NB4 (cell line): ENCODE measurements around the gene DBX2.
"Not testable (repeated sequence)": the region's sequence is repeated elsewhere in the genome, so short reads cannot be mapped to it uniquely, and the experiment has no call there.

Experiments used
- DNase-seq: peaks from one replicate; pipeline ENCODE4 v3.0.0; 2010; ENCODE audit warnings: low read depth
- H3K4me3 ChIP-seq: one replicate; pipeline ENCODE4 v1.5.1; 2011; ENCODE audit warnings: mild to moderate bottlenecking, low read depth, low read length, moderate library complexity
- MAX ChIP-seq: IDR thresholded peaks from 2 replicates; pipeline ENCODE4 v1.6.1; 2011; ENCODE audit warnings: low read depth, low read length
- MYC ChIP-seq: IDR thresholded peaks from 2 replicates; pipeline ENCODE4 v1.6.1; 2011; ENCODE audit warnings: low read depth, low read length
- POLR2A ChIP-seq: IDR thresholded peaks from 2 replicates; pipeline ENCODE4 v1.6.1; 2011; ENCODE audit warnings: mild to moderate bottlenecking; ENCODE audit not compliant: insufficient read length; ENCODE audit errors: extremely low read depth
- TF ChIP-seq, protein P1 (sequence below): IDR thresholded peaks from one replicate; pipeline ENCODE4 v1.5.1; 2012; ENCODE audit warnings: low read depth, low read length

The DBX2 gene

GRCh38 chr12:45050751-45051571 is at the start of gene DBX2:
Gene DBX2 (minus strand): TSS chr12:45051099. CDS start chr12:45050927, 172 bp downstream.
- H3K4me3 ChIP-seq: no peak within 1 kb of the TSS
- no peak for DNase-seq
- TF ChIP-seq MAX (no peak), MYC (no peak), POLR2A (no peak)
- TF ChIP-seq, protein P1, sequence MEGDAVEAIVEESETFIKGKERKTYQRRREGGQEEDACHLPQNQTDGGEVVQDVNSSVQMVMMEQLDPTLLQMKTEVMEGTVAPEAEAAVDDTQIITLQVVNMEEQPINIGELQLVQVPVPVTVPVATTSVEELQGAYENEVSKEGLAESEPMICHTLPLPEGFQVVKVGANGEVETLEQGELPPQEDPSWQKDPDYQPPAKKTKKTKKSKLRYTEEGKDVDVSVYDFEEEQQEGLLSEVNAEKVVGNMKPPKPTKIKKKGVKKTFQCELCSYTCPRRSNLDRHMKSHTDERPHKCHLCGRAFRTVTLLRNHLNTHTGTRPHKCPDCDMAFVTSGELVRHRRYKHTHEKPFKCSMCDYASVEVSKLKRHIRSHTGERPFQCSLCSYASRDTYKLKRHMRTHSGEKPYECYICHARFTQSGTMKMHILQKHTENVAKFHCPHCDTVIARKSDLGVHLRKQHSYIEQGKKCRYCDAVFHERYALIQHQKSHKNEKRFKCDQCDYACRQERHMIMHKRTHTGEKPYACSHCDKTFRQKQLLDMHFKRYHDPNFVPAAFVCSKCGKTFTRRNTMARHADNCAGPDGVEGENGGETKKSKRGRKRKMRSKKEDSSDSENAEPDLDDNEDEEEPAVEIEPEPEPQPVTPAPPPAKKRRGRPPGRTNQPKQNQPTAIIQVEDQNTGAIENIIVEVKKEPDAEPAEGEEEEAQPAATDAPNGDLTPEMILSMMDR: no peak

GRCh38 chr12:45098766-45099165 is 47.9 kb upstream of the DBX2 start:
- DNase-seq: no peak
- H3K4me3 ChIP-seq: no peak overlapping the region
- TF ChIP-seq, protein P1: no peak
- no peak for TF ChIP-seq MAX
- no peak for TF ChIP-seq MYC

DNA sequence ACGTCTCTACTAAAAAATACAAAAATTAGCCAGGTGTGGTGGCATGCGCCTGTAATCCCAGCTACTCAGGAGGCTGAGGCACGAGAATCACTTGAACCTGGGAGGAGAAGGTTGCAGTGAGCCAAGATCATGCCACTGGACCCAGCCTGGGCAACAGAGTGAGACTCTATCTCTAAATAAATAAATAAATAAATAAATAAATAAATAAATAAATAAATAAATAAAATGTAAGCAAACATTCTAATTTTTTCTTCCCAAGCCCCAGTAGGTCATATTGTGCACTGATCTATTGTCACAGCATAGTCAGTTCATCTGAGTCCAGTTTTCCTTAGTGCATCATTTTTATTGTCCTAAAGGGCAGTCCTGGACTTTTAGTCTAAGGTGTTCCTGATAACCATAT is 44.5 kb upstream of the DBX2 start:
- H3K4me3 ChIP-seq, DNase-seq: not testable (repeated sequence)

DNA sequence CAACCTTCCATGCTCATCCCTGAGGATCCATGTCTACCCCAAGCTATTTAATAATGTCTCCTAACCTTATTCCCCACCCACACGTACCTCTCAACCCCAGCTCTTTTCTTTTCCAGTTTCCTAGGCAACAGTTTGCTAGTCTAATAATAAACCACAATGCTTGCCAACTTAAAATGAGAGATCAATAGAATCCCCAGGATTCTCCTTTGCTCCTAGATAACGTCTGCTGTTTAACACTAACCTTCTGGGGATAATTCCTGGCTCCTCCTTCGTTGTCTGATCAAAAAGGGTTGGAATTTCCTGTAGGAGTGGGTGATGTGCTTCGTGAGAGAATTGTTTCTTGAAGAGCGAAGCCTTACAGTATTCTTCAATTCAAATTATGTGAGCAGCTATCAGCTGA is 42.2 kb upstream of the DBX2 start:
- DNase-seq: no peak
- TF ChIP-seq MYC (no peak), POLR2A (no peak), MAX (no peak)
- TF ChIP-seq, protein P1: no peak
- no peak overlapping the region for H3K4me3 ChIP-seq

DNA sequence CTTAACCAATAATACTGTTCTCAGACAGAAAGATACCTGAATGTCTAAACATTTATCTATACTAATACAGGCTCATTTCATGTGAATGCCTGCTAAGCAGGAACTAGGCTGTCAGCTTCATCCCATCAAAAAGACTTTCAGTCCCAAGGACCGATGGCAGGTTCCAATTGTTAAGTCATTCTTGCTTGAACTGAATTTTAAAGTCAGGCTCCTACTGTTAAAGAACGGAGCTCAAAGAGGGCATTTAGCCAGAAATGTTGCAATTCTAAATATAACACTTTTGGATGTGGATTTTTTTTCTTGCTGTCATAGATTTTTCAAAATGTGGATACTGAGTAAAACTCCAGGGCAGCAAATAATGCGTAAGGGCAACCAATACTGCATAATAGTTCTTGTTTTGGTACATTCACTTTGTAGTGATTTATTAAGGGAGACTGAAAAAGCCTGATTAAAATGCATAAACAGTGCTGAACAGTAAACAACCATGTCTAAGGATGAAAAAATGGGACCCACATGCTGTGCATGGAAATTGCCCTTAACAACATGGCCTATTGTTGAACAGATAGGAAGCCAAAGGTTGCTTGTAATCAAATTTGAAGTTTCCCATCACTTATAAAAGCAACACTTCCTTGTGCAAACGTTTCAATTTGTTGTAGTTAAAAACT is 38.6 kb upstream of the DBX2 start:
- no peak for DNase-seq
- no peak overlapping the region for H3K4me3 ChIP-seq
- TF ChIP-seq, protein P1: no peak
- TF ChIP-seq MYC (no peak), POLR2A (no peak), MAX (no peak)

- TF ChIP-seq POLR2A (no peak), MAX (no peak), MYC (no peak)
- TF ChIP-seq, protein P1: no peak
- DNase-seq: no peak
- no peak overlapping the region for H3K4me3 ChIP-seq
Measured at GRCh38 chr12:45088608-45089007, 37.7 kb upstream of the DBX2 start.

- DNase-seq: not testable (repeated sequence)
Measured at GRCh38 chr12:45084248-45084647, 33.3 kb upstream of the DBX2 start.

More at GRCh38 chr12:45084248-45084647, 33.3 kb upstream of the DBX2 start:
- H3K4me3 ChIP-seq: not testable (repeated sequence)
